K562 (cell line): Measurements from ENCODE around the gene SCGB1A1. TPM values are rescaled to one million over a fixed set of nuclear protein-coding genes. Genes with fewer than 3 reads are reported as not detected.
A peak's percentile ranks its signal among the peaks of the same experiment; 100 is the strongest.

ENCODE experiments used
- ATAC-seq: fragments of 200-7000 bp; cut with Tn5 transposase; 3 replicates; pipeline ENCODE4 v1.9.1; 2020; ENCODE audit warnings: moderate library complexity
- BruUV-seq: library from RNA; stranded (reverse); fragments of 400-500 nt; replicated peaks from 2 replicates; lab custom pipeline; 2021; lab: Mats Ljungman, UMichigan
- CTCF ChIA-PET: fragments of 300-600 bp; formaldehyde crosslinking; extraction: SDS; loops from one replicate; lab custom pipeline; 2021; ENCODE audit warnings: low intra/inter-chr PET ratio; lab: Yijun Ruan, JAX
- POLR2A ChIA-PET: fragments of 300-600, 350-650 bp; sonication (Branson Sonifier 250); formaldehyde crosslinking; extraction: SDS; loops from one replicate; lab custom pipeline; 2021; ENCODE audit warnings: antibody characterized with exemption, inconsistent platforms; lab: Yijun Ruan, JAX
- DNase-seq, 4 experiments: peaks; one replicate each; pipeline versions ENCODE4 v3.0.0 to v3.0.0-alpha.2; 2011 to 2018; ENCODE audit warnings: low spot score in 3 of 4, mixed read lengths in 3 of 4; ENCODE audit errors: extremely low read depth in 1 of 4
- FAIRE-seq: peaks from 2 replicates; lab custom pipeline; 2011; peaks lifted over from hg19 to GRCh38; lab: Jason Lieb, UNC
- H2AFZ ChIP-seq: 2 replicates; pipeline ENCODE4 v1.6.0; 2011; ENCODE audit warnings: low read depth, low read length, control low read depth, inconsistent platforms
- H3K27ac ChIP-seq: fragments of 200-600 bp; 3 replicates; pipeline ENCODE4 v1.8.0; 2011; ENCODE audit warnings: low read depth, mild to moderate bottlenecking, control low read depth, inconsistent platforms, low read length, moderate library complexity, mixed read lengths; ENCODE audit errors: extremely low read depth
- H3K27me3 ChIP-seq, 2 experiments: fragments of 300-600 bp in 1 of 2; 2 replicates in 1 of 2; 3 replicates in 1 of 2; pipeline versions ENCODE4 v1.6.0 to v1.8.0; 2011; ENCODE audit warnings: inconsistent platforms in 2 of 2, low read length in 2 of 2, mild to moderate bottlenecking in 1 of 2, mixed read lengths in 1 of 2, moderate library complexity in 1 of 2; ENCODE audit not compliant: control insufficient read depth in 2 of 2, insufficient read depth in 2 of 2
- H3K36me3 ChIP-seq: fragments of 300-600 bp; 3 replicates; pipeline ENCODE4 v1.8.0; 2011; ENCODE audit warnings: mild to moderate bottlenecking, low read length, inconsistent platforms; ENCODE audit not compliant: control insufficient read depth, insufficient read depth
- H3K4me1 ChIP-seq, 2 experiments: fragments of 200-600 bp in 1 of 2; replicated peaks in 1 of 2; 2 replicates in 1 of 2; 3 replicates in 1 of 2; pipeline versions ENCODE4 v1.5.1 to v1.8.0; 2011; ENCODE audit warnings: inconsistent platforms in 2 of 2, low read length in 2 of 2, mild to moderate bottlenecking in 1 of 2, mixed read lengths in 1 of 2, moderate library complexity in 1 of 2; ENCODE audit not compliant: control insufficient read depth in 2 of 2, insufficient read depth in 2 of 2
- H3K4me2 ChIP-seq: 2 replicates; pipeline ENCODE4 v1.6.1; 2011; ENCODE audit warnings: low read length, control low read depth, inconsistent platforms, mixed read lengths; ENCODE audit not compliant: insufficient read depth
- H3K4me3 ChIP-seq: fragments of 200-600 bp; sonication (generic), shearing (Covaris generic); 2 replicates; pipeline ENCODE4 v1.5.1; 2016; ENCODE audit warnings: control low read depth, inconsistent platforms
- H3K79me2 ChIP-seq: fragments of 200-600 bp; 3 replicates; pipeline ENCODE4 v1.8.0; 2011; ENCODE audit warnings: low read length, inconsistent platforms; ENCODE audit not compliant: control insufficient read depth, insufficient read depth
- H3K9ac ChIP-seq, 2 experiments: 2 replicates each; pipeline versions ENCODE4 v1.6.0 to v1.6.1; 2011; ENCODE audit warnings: low read depth in 2 of 2, low read length in 2 of 2, control low read depth in 1 of 2, inconsistent platforms in 1 of 2, mild to moderate bottlenecking in 1 of 2, mixed read lengths in 1 of 2; ENCODE audit not compliant: insufficient read depth in 1 of 2
- H3K9me1 ChIP-seq: one replicate; pipeline ENCODE4 v1.6.0; 2011; ENCODE audit warnings: inconsistent platforms, mild to moderate bottlenecking, low read length, moderate library complexity; ENCODE audit not compliant: control insufficient read depth, insufficient read depth
- H3K9me3 ChIP-seq: replicated peaks from 2 replicates; pipeline ENCODE4 v1.5.1; 2011; ENCODE audit warnings: low read depth, low read length, inconsistent platforms; ENCODE audit not compliant: control insufficient read depth, insufficient read depth
- H4K20me1 ChIP-seq: replicated peaks from 2 replicates; pipeline ENCODE4 v1.6.1; 2011; ENCODE audit warnings: low read length, inconsistent platforms, mixed read lengths; ENCODE audit not compliant: control insufficient read depth, insufficient read depth
- CBX1 ChIP-seq: sonication (generic); IDR thresholded peaks from 2 replicates; pipeline ENCODE4 v1.6.1; 2016; ENCODE audit warnings: antibody characterized with exemption, low read depth, mild to moderate bottlenecking
- CEBPB ChIP-seq: fragments of 450-650 bp; IDR thresholded peaks from 2 replicates; pipeline ENCODE4 v1.6.1; 2016; ENCODE audit warnings: missing genetic modification characterization, missing compliant biosample characterization
- ETV6 ChIP-seq, 3 experiments: fragments of 150-350 bp in 1 of 3; sonication (generic) in 1 of 3; formaldehyde crosslinking in 1 of 3; IDR thresholded peaks; 2 replicates each; pipeline versions ENCODE4 v1.6.1 to v1.8.0; 2014 to 2022; ENCODE audit warnings: borderline replicate concordance in 2 of 3, low read depth in 2 of 3, antibody characterized with exemption in 1 of 3, low read length in 1 of 3, mild to moderate bottlenecking in 1 of 3, missing genetic modification reagents in 1 of 3
- FIP1L1 ChIP-seq: fragments of 200-400 bp; formaldehyde crosslinking; IDR thresholded peaks from 2 replicates; pipeline ENCODE4 v1.6.1; 2018; ENCODE audit warnings: mild to moderate bottlenecking, low read depth, low read length; ENCODE audit not compliant: poor library complexity, severe bottlenecking
- MCM3 ChIP-seq: fragments of 450-650 bp; IDR thresholded peaks from 2 replicates; pipeline ENCODE4 v1.6.1; 2016
- MCM5 ChIP-seq: fragments of 450-650 bp; IDR thresholded peaks from 2 replicates; pipeline ENCODE4 v1.6.1; 2016; ENCODE audit warnings: low read depth
- MYNN ChIP-seq, 2 experiments: sonication (generic); formaldehyde crosslinking in 1 of 2; IDR thresholded peaks; 2 replicates each; pipeline versions ENCODE4 v1.5.0 to v1.6.1; 2016 to 2020; ENCODE audit warnings: antibody characterized with exemption in 1 of 2, missing genetic modification reagents in 1 of 2
- PTTG1 ChIP-seq: fragments of 450-650 bp; IDR thresholded peaks from 2 replicates; pipeline ENCODE4 v1.6.1; 2016; ENCODE audit warnings: low read depth, mild to moderate bottlenecking, missing genetic modification characterization, missing compliant biosample characterization
- SMARCA5 ChIP-seq: fragments of 450-650 bp; IDR thresholded peaks from 2 replicates; pipeline ENCODE4 v1.6.1; 2016
- SRSF3 ChIP-seq: fragments of 200-400 bp; formaldehyde crosslinking; IDR thresholded peaks from 2 replicates; pipeline ENCODE4 v1.6.1; 2016; ENCODE audit warnings: mild to moderate bottlenecking, low read length, moderate library complexity; ENCODE audit not compliant: insufficient read depth
- YBX1 ChIP-seq: fragments of 450-650 bp; IDR thresholded peaks from 2 replicates; pipeline ENCODE4 v1.7.1; 2016; ENCODE audit warnings: mild to moderate bottlenecking
- ZBTB1 ChIP-seq: sonication (generic); formaldehyde crosslinking; IDR thresholded peaks from 2 replicates; pipeline ENCODE4 v1.8.1; 2023; ENCODE audit warnings: missing genetic modification reagents, low read depth, mild to moderate bottlenecking, borderline replicate concordance
- ZFP36 ChIP-seq: fragments of 150-350 bp; IDR thresholded peaks from 2 replicates; pipeline ENCODE4 v1.6.1; 2018; ENCODE audit warnings: low read length, low read depth; ENCODE audit not compliant: partially characterized antibody
- ZKSCAN1 ChIP-seq: fragments of 150-350 bp; IDR thresholded peaks from 2 replicates; pipeline ENCODE4 v1.6.1; 2016; ENCODE audit warnings: low read depth, low read length
- ZNF124 ChIP-seq: sonication (generic); formaldehyde crosslinking; IDR thresholded peaks from 2 replicates; pipeline ENCODE4 v1.8.1; 2022; ENCODE audit warnings: missing genetic modification reagents
- ZNF134 ChIP-seq: fragments of 250-450 bp; sonication (Bioruptor Pico); conservative IDR thresholded peaks from 2 replicates; pipeline ENCODE4 v1.4.0; 2020
- ZNF695 ChIP-seq: fragments of 450-650 bp; formaldehyde crosslinking; IDR thresholded peaks from 2 replicates; pipeline ENCODE4 v1.4.0; 2020; ENCODE audit warnings: mild to moderate bottlenecking, moderate library complexity
- ZNF75A ChIP-seq: fragments of 450-650 bp; formaldehyde crosslinking; IDR thresholded peaks from 2 replicates; pipeline ENCODE4 v1.4.0; 2020; ENCODE audit warnings: mild to moderate bottlenecking
- WGBS: fragments of 100-300 bp; shearing (Covaris generic); methylation state at CpG from one replicate; pipeline ENCODE4 v1.1.6; 2016; ENCODE audit warnings: low coverage, mixed read lengths; ENCODE audit not compliant: insufficient coverage; ENCODE audit errors: missing lambda C conversion rate; 5-methylcytosine and 5-hydroxymethylcytosine counted together
- in situ Hi-C: fragments of 300-500 bp; cut with MboI; formaldehyde crosslinking; loops from 4 replicates; pipeline ENCODE4 v1.15.0; 2018; ENCODE audit warnings: inconsistent platforms, mixed read lengths
- intact Hi-C: fragments of 100-400 bp; cut with micrococcal nuclease; formaldehyde crosslinking; loops from 2 replicates; pipeline ENCODE4 v1.14.2; 2022
- polyA plus RNA-seq, 8 experiments: library from polyadenylated mRNA; depleted of rRNA in 4 of 8; stranded (reverse) in 5 of 8; unstranded in 3 of 8; fragments of >200 nt; fragmentation: Nextera tagmentation in 2 of 8; fragmentation: Illumina TruSeq in 1 of 8; extraction: Ambion mirVana in 2 of 8; extraction: Trizol in 1 of 8; gene quantifications; 2 replicates each; pipeline versions ENCODE4 v1.2.1 to v1.2.3, GENCODE V29; 2011 to 2014; ENCODE audit warnings: inconsistent platforms in 1 of 8, missing spikeins in 1 of 8
- total RNA-seq, 7 experiments: library from RNA; depleted of rRNA in 6 of 7; stranded (reverse); fragments of >200 nt in 6 of 7; fragmentation: Illumina TruSeq in 2 of 7; extraction: Trizol in 2 of 7; gene quantifications; 2 replicates each; pipeline versions ENCODE4 v1.2.1 to v1.2.3, GENCODE V29; 2011 to 2021; ENCODE audit warnings: low replicate concordance in 1 of 7
- TF ChIP-seq, protein P1 (sequence below): IDR thresholded peaks from 2 replicates; pipeline ENCODE4 v1.6.1; 2011; ENCODE audit warnings: borderline replicate concordance, low read depth, mild to moderate bottlenecking, moderate library complexity, low read length; ENCODE audit not compliant: insufficient read depth, poor library complexity, severe bottlenecking
- TF ChIP-seq, protein P2 (sequence below): fragments of 450-650 bp; IDR thresholded peaks from 2 replicates; pipeline ENCODE4 v1.6.1; 2017; ENCODE audit warnings: antibody characterized with exemption

Gene SCGB1A1
- total and polyA plus RNA-seq, 9 of the 15 experiments (the other 6 are each of a cell fraction or from before 2014, with no cell fraction given), result 0.55 TPM; not detected in 8

DNA sequence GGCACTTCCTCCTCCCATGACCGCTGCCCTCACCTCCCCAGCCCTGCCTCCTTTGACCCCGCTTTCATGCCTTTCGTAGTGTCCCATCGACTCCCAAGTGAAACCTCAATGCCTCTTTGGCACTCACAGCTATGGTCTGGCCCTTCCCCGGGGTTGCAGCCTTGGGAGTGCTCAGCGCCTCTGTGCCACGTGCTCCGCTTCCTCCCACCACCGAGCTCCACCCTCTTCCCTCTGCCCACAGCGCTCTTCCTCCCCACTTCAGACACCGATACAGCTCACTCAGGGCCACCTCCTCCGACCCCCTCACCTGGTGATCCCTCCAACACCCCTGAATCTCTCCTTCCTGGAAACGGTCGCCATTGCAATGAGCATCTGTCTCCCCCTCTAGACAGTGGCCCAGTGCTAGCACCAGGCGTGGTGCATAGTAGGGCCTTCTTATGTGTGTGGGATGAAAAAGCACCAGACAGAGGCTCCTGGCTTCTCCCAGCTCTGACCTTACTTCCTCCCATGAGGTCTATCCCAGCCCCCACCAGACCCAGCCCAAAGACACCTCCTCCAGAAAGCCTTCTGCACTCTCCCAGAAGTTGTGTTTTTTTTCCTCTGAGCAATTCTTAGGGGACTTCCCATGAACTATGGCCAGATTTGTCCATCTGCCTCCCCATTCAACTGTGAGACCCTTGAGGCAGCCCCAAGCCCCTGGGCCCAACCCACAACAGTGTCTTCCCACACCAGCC is 16.4 kb upstream of the SCGB1A1 start:
- no peaks in the 10 kb centered on the region for H3K9me1 ChIP-seq
- H3K27ac ChIP-seq, result no peak overlapping the region
- no peaks in the 10 kb centered on the region for H3K36me3 ChIP-seq
- H3K4me1 ChIP-seq, result peaks cover 30 to 50% of the 10 kb centered on the region in 2 experiments
- no peaks in the 10 kb centered on the region for H4K20me1 ChIP-seq
- DNase-seq (no peak), ATAC-seq (no peak), FAIRE-seq (no peak)
- CTCF ChIA-PET, result no interaction called here
- POLR2A ChIA-PET, result interaction anchor here (0.6 to 0.8 kb wide), 4 partner anchors 9 to 488 kb away, joined by 3 to 4 read pairs (median 3); no protein-coding TSS in a partner anchor
- in situ Hi-C loops (no loop called here), intact Hi-C loops (no loop called here)
- 73% methylated on average over 15 of the region's 15 CpGs for WGBS
- H3K4me3 ChIP-seq, result no peak overlapping the region
- H3K27me3 ChIP-seq, result no peaks in the 10 kb centered on the region
- H3K79me2 ChIP-seq, result no peaks in the 10 kb centered on the region
- H3K9ac ChIP-seq, result peak overlapping the region in 1 of 2 experiments; percentile 63; a peak in 2 of 4 replicates
- no peak overlapping the region for H3K4me2 ChIP-seq
- H2AFZ ChIP-seq, result peak overlapping the region; percentile 75
- no TSS peak for BruUV-seq
- H3K9me3 ChIP-seq, result no peaks in the 10 kb centered on the region
- TF ChIP-seq ZNF134 (CRISPR knock-in tag) (no peak), MCM3 (no peak), ETV6 (IDR thresholded peaks at IDR 0.05; ENCODE audit: borderline replicate concordance in 1 of 2, low read depth in 2 of 2, low read length in 1 of 2) (no peak), ETV6 (CRISPR knock-in tag; IDR thresholded peaks at IDR 0.05; ENCODE audit: borderline replicate concordance) (no peak), ZKSCAN1 (peak; percentile 88; the same call in 1 of the 2 replicates), ZNF695 (CRISPR knock-in tag) (no peak), FIP1L1 (no peak), ZFP36 (peak; percentile 88), YBX1 (no peak), PTTG1 (no peak), ZNF75A (no peak), ZNF124 (CRISPR knock-in tag) (no peak), CBX1 (no peak), SMARCA5 (no peak), MCM5 (no peak), ZBTB1 (CRISPR knock-in tag) (no peak), SRSF3 (no peak), MYNN (IDR thresholded peaks at IDR 0.05) (no peak), MYNN (CRISPR knock-in tag; IDR thresholded peaks at IDR 0.05) (no peak), CEBPB (no peak)
- TF ChIP-seq, protein P1, sequence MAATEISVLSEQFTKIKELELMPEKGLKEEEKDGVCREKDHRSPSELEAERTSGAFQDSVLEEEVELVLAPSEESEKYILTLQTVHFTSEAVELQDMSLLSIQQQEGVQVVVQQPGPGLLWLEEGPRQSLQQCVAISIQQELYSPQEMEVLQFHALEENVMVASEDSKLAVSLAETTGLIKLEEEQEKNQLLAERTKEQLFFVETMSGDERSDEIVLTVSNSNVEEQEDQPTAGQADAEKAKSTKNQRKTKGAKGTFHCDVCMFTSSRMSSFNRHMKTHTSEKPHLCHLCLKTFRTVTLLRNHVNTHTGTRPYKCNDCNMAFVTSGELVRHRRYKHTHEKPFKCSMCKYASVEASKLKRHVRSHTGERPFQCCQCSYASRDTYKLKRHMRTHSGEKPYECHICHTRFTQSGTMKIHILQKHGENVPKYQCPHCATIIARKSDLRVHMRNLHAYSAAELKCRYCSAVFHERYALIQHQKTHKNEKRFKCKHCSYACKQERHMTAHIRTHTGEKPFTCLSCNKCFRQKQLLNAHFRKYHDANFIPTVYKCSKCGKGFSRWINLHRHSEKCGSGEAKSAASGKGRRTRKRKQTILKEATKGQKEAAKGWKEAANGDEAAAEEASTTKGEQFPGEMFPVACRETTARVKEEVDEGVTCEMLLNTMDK, result no peak
- TF ChIP-seq, protein P2, sequence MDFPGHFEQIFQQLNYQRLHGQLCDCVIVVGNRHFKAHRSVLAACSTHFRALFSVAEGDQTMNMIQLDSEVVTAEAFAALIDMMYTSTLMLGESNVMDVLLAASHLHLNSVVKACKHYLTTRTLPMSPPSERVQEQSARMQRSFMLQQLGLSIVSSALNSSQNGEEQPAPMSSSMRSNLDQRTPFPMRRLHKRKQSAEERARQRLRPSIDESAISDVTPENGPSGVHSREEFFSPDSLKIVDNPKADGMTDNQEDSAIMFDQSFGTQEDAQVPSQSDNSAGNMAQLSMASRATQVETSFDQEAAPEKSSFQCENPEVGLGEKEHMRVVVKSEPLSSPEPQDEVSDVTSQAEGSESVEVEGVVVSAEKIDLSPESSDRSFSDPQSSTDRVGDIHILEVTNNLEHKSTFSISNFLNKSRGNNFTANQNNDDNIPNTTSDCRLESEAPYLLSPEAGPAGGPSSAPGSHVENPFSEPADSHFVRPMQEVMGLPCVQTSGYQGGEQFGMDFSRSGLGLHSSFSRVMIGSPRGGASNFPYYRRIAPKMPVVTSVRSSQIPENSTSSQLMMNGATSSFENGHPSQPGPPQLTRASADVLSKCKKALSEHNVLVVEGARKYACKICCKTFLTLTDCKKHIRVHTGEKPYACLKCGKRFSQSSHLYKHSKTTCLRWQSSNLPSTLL, result no peak
